ENCODE measurements around the gene PTPRG. TPM values are rescaled to one million over a fixed set of nuclear protein-coding genes. Genes with fewer than 3 reads are reported as not detected.
A peak's percentile ranks its signal among the peaks of the same experiment; 100 is the strongest.

The PTPRG gene
- total and polyA plus RNA-seq, 2 experiments from 2014 or later = 11.5 to 39.6 TPM

- peaks cover 17% of the 10 kb centered on the region for H3K4me1 ChIP-seq (ENCODE audit: insufficient read depth)
- TF ChIP-seq EZH2 (IDR thresholded peaks at IDR 0.05; ENCODE audit: insufficient read depth, poor library complexity, severe bottlenecking) (no peak), EZH2phosphoT487 (IDR thresholded peaks at IDR 0.05; ENCODE audit: insufficient read depth, low read depth) (no peak)
- WGBS, 2 experiments (ENCODE audit: low coverage in 1 of 2, low lambda C conversion rate in 2 of 2, missing lambda C conversion rate in 2 of 2) = 92% methylated on average over 6 of the region's 6 CpGs
- no peak overlapping the region for H3K4me3 ChIP-seq
- no peaks in the 10 kb centered on the region for H4K20me1 ChIP-seq (ENCODE audit: insufficient read depth)
- no peak overlapping the region for H3K4me2 ChIP-seq (ENCODE audit: unreplicated experiment)
- peaks cover 14% of the 10 kb centered on the region for H3K79me2 ChIP-seq (ENCODE audit: insufficient read depth)
- no peak overlapping the region for H3K9ac ChIP-seq
- no peaks in the 10 kb centered on the region for H3K9me3 ChIP-seq (ENCODE audit: low read depth)
- H3K27ac ChIP-seq = no peak overlapping the region
- no peak for DNase-seq
- H3K36me3 ChIP-seq (ENCODE audit: low read depth) = no peaks in the 10 kb centered on the region
- no peak overlapping the region for H2AFZ ChIP-seq
- H3K27me3 ChIP-seq (replicated peaks; ENCODE audit: insufficient read depth) = no peaks in the 10 kb centered on the region
- no peaks in the 10 kb centered on the region for H3K9me2 ChIP-seq (ENCODE audit: insufficient read depth)
- H3F3A ChIP-seq (ENCODE audit: insufficient read depth) = peaks cover 14% of the 10 kb centered on the region; the same call in 1 of the 2 replicates
- in situ Hi-C loops (cut with MboI) = no loop called here
Observed at GRCh38 chr3:61777483-61777882, 216.1 kb downstream of the PTPRG start.

DNA sequence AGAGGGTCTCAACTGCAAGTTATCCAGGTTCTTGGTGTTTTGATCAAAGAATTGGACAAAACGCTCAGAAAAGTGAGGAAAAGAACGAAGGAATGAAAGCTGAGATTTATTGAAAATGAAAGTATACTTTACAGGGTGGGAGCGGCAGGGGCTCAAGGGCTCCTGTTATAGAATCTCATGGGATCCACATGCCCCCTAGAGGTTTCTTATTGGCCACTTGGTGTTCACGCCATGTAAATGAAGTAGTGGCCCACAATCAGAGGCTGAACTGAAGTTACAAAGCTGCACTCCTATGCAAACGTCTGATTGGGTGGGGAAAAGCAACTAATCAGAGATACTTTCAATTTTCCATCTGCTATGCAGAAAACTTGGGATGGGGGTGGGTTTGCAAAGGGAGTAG lies 216.7 kb downstream of the PTPRG start:
- no peaks in the 10 kb centered on the region for H3K9me2 ChIP-seq (ENCODE audit: insufficient read depth)
- H3K9me3 ChIP-seq (ENCODE audit: low read depth) = no peaks in the 10 kb centered on the region
- H4K20me1 ChIP-seq (ENCODE audit: insufficient read depth) = no peaks in the 10 kb centered on the region
- no peak for DNase-seq
- H3K79me2 ChIP-seq (ENCODE audit: insufficient read depth) = peaks cover 19% of the 10 kb centered on the region
- H3K27ac ChIP-seq = no peak overlapping the region
- no peaks in the 10 kb centered on the region for H3K27me3 ChIP-seq (replicated peaks; ENCODE audit: insufficient read depth)
- no peak overlapping the region for H3K4me3 ChIP-seq
- H2AFZ ChIP-seq = no peak overlapping the region
- peaks cover 14% of the 10 kb centered on the region for H3K4me1 ChIP-seq (ENCODE audit: insufficient read depth)
- no peaks in the 10 kb centered on the region for H3K36me3 ChIP-seq (ENCODE audit: low read depth)
- in situ Hi-C loops (cut with MboI) = no loop called here
- no peak overlapping the region for H3K9ac ChIP-seq
- WGBS, 2 experiments (ENCODE audit: low coverage in 1 of 2, low lambda C conversion rate in 2 of 2, missing lambda C conversion rate in 2 of 2) = 90 to 91% methylated on average over 5 of the region's 5 CpGs
- H3F3A ChIP-seq (ENCODE audit: insufficient read depth) = peaks cover 9% of the 10 kb centered on the region; the same call in 1 of the 2 replicates
- TF ChIP-seq EZH2 (IDR thresholded peaks at IDR 0.05; ENCODE audit: insufficient read depth, poor library complexity, severe bottlenecking) (no peak), EZH2phosphoT487 (IDR thresholded peaks at IDR 0.05; ENCODE audit: insufficient read depth, low read depth) (no peak)
- H3K4me2 ChIP-seq (ENCODE audit: unreplicated experiment) = no peak overlapping the region

- Histone ChIP-seq H3K9me3 (ENCODE audit: low read depth) (no peaks in the 10 kb centered on the region), H3K4me1 (ENCODE audit: insufficient read depth) (peaks cover 29% of the 10 kb centered on the region), H3K4me2 (ENCODE audit: unreplicated experiment) (peak overlapping the region; percentile 8), H3K27ac (no peak overlapping the region), H3F3A (ENCODE audit: insufficient read depth) (peaks cover 21% of the 10 kb centered on the region), H3K36me3 (ENCODE audit: low read depth) (no peaks in the 10 kb centered on the region), H3K4me3 (no peak overlapping the region), H2AFZ (no peak overlapping the region), H3K9ac (no peak overlapping the region), H3K79me2 (ENCODE audit: insufficient read depth) (peaks cover 23% of the 10 kb centered on the region), H3K9me2 (ENCODE audit: insufficient read depth) (no peaks in the 10 kb centered on the region), H4K20me1 (ENCODE audit: insufficient read depth) (peaks cover 5% of the 10 kb centered on the region; the same call in 1 of the 2 replicates), H3K27me3 (replicated peaks; ENCODE audit: insufficient read depth) (no peaks in the 10 kb centered on the region)
- 2% methylated on average over 2 of the region's 2 CpGs for WGBS, 2 experiments (ENCODE audit: low coverage in 1 of 2, low lambda C conversion rate in 2 of 2, missing lambda C conversion rate in 2 of 2)
- in situ Hi-C loops (cut with MboI) = no loop called here
- no peak for TF ChIP-seq EZH2phosphoT487 (IDR thresholded peaks at IDR 0.05; ENCODE audit: insufficient read depth, low read depth)
- TF ChIP-seq EZH2 (IDR thresholded peaks at IDR 0.05; ENCODE audit: insufficient read depth, poor library complexity, severe bottlenecking) = no peak
- peak; percentile 40 for DNase-seq
Observed at GRCh38 chr3:61780016-61780415, 218.6 kb downstream of the PTPRG start.

GRCh38 chr3:61780455-61781228 lies 219.3 kb downstream of the PTPRG start:
- Histone ChIP-seq H3K27me3 (replicated peaks; ENCODE audit: insufficient read depth) (no peaks in the 10 kb centered on the region), H3K9ac (no peak overlapping the region), H3K79me2 (ENCODE audit: insufficient read depth) (peaks cover 29% of the 10 kb centered on the region), H4K20me1 (ENCODE audit: insufficient read depth) (peaks cover 5% of the 10 kb centered on the region; the same call in 1 of the 2 replicates), H3K9me3 (ENCODE audit: low read depth) (no peaks in the 10 kb centered on the region), H3K4me2 (ENCODE audit: unreplicated experiment) (peak overlapping the region; percentile 8), H3F3A (ENCODE audit: insufficient read depth) (peaks cover 22% of the 10 kb centered on the region), H3K36me3 (ENCODE audit: low read depth) (no peaks in the 10 kb centered on the region), H3K4me3 (no peak overlapping the region), H2AFZ (no peak overlapping the region), H3K27ac (no peak overlapping the region), H3K9me2 (ENCODE audit: insufficient read depth) (no peaks in the 10 kb centered on the region), H3K4me1 (ENCODE audit: insufficient read depth) (peaks cover 29% of the 10 kb centered on the region)
- TF ChIP-seq EZH2 (IDR thresholded peaks at IDR 0.05; ENCODE audit: insufficient read depth, poor library complexity, severe bottlenecking) (no peak), EZH2phosphoT487 (IDR thresholded peaks at IDR 0.05; ENCODE audit: insufficient read depth, low read depth) (no peak)
- DNase-seq = peak; percentile 36
- WGBS, 2 experiments (ENCODE audit: low coverage in 1 of 2, low lambda C conversion rate in 2 of 2, missing lambda C conversion rate in 2 of 2) = 22 to 28% methylated on average over 3 of the region's 3 CpGs
- in situ Hi-C loops (cut with MboI) = no loop called here

Data from GM23248 (cell line).